AG09309 (cell line): ENCODE measurements around the gene ANKRD13A.

Experiments used
- DNase-seq: peaks from one replicate; pipeline ENCODE4 v3.0.0-alpha.2; 2010; ENCODE audit warnings: low read depth
- H3K4me3 ChIP-seq: 2 replicates; pipeline ENCODE4 v1.5.1; 2011; ENCODE audit warnings: mild to moderate bottlenecking, low read depth, low read length, moderate library complexity; ENCODE audit not compliant: control insufficient read depth
- TF ChIP-seq, protein P1 (sequence below): IDR thresholded peaks from 2 replicates; pipeline ENCODE4 v1.5.1; 2011; ENCODE audit warnings: mild to moderate bottlenecking, low read depth, low read length, inconsistent platforms; ENCODE audit not compliant: insufficient read depth, control insufficient read depth; ENCODE audit errors: missing control alignments

ANKRD13A gene

GRCh38 chr12:110010853-110011723, 11.9 kb downstream of the ANKRD13A start:
- no peak for DNase-seq
- TF ChIP-seq, protein P1, sequence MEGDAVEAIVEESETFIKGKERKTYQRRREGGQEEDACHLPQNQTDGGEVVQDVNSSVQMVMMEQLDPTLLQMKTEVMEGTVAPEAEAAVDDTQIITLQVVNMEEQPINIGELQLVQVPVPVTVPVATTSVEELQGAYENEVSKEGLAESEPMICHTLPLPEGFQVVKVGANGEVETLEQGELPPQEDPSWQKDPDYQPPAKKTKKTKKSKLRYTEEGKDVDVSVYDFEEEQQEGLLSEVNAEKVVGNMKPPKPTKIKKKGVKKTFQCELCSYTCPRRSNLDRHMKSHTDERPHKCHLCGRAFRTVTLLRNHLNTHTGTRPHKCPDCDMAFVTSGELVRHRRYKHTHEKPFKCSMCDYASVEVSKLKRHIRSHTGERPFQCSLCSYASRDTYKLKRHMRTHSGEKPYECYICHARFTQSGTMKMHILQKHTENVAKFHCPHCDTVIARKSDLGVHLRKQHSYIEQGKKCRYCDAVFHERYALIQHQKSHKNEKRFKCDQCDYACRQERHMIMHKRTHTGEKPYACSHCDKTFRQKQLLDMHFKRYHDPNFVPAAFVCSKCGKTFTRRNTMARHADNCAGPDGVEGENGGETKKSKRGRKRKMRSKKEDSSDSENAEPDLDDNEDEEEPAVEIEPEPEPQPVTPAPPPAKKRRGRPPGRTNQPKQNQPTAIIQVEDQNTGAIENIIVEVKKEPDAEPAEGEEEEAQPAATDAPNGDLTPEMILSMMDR, result no peak
- no peak overlapping the region for H3K4me3 ChIP-seq

- DNase-seq, result no peak
- H3K4me3 ChIP-seq, result no peak overlapping the region
- TF ChIP-seq, protein P1, result no peak
These were observed 12.9 kb downstream of the ANKRD13A start for GRCh38 chr12:110012137-110012536.

DNA sequence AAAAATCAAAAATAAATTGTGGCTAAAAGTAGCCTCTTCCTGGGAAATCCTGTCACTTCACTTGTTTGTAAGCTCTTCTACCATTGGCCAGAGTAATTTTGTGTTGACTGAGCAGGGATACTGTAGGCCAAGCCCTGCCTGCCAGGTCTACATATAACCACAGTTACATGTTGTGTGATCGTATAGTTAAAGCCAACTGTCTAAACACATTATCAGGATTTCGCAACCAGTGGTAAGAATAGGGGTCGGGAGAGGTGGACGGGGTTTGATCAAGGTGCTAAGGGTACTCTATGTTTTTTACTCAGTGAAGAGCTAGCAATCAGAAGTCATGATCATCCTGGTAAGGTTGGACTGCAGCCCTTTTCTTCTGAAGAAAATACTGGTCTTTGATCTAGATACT, 13.4 kb downstream of the ANKRD13A start:
- DNase-seq, result no peak
- TF ChIP-seq, protein P1, result no peak
- no peak overlapping the region for H3K4me3 ChIP-seq

- TF ChIP-seq, protein P1, result no peak
- H3K4me3 ChIP-seq, result no peak overlapping the region
- no peak for DNase-seq
These were observed 15.9 kb downstream of the ANKRD13A start for GRCh38 chr12:110015132-110015531.

DNA sequence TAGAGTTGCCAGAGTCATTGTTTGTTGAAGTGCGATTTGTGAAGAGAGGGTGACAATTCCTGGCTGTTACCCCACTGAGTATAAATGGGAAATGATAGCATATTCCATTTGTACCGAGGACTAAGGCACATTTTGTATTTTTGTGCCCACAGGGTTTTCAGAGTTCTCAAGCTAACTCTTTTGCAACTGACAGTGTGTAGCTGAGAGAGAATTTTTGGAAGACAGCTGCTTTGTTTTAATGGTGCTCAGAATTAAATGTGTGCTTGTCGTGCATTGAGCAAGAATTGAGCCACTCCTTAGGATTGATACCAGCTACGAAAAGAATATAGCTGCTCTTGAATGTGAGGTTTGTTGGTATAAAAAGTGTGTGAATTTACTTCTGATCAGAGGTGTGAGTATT, 21.7 kb downstream of the ANKRD13A start:
- DNase-seq, result no peak
- no peak overlapping the region for H3K4me3 ChIP-seq
- TF ChIP-seq, protein P1, result no peak

DNA sequence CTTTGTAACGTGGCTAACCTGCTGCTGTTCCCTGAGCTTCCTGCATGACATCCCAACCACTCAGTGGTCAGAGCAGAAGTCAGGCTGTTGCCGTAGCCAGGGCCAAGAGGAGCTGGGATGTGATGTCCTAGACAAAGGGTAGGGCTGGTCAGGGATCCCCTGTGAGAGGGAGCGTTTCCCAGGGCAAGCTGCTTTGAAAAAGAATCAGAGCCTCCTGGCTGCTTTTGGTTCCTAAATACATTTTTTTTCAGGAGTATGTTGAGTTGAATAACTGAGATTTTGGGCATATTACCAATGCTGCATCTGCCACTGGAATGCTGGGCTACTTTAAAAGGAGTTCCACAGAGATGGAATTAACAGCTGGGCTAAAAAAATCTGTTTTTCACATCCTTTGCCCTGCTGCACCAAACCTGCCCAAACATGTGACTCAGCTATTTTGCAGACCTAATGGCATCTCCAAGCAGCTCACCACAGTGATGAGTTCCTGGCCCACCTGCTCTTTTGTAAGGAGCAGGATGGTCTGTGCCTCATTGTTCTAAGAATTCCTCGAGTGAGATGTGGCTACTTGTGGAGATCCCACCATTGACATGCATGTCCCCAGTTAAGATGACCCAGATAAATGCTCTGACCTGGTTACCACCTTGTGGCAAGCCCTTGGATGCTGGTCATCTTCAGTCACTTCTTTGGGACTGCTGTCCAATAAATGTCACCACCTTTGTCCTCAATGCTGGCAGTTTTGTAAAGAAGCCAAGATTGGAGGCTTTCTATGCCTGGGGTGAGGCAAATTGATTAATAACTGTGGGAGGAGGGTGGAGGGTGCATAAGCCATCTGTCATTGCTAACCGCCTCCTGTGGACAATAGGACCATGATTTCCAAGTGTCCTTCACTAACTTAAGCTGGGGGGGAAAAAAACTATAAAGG, 24.1 kb downstream of the ANKRD13A start:
- DNase-seq, result no peak
- TF ChIP-seq, protein P1, result no peak
- H3K4me3 ChIP-seq, result no peak overlapping the region
